CD4-positive, alpha-beta T cell treated with Interleukin-17A for 1 hour (primary cell): Measurements from ENCODE around the gene EDRF1.

Experiments used
- DNase-seq: peaks from one replicate; pipeline ENCODE4 v3.0.0-alpha.2; 2020

EDRF1 gene

DNA sequence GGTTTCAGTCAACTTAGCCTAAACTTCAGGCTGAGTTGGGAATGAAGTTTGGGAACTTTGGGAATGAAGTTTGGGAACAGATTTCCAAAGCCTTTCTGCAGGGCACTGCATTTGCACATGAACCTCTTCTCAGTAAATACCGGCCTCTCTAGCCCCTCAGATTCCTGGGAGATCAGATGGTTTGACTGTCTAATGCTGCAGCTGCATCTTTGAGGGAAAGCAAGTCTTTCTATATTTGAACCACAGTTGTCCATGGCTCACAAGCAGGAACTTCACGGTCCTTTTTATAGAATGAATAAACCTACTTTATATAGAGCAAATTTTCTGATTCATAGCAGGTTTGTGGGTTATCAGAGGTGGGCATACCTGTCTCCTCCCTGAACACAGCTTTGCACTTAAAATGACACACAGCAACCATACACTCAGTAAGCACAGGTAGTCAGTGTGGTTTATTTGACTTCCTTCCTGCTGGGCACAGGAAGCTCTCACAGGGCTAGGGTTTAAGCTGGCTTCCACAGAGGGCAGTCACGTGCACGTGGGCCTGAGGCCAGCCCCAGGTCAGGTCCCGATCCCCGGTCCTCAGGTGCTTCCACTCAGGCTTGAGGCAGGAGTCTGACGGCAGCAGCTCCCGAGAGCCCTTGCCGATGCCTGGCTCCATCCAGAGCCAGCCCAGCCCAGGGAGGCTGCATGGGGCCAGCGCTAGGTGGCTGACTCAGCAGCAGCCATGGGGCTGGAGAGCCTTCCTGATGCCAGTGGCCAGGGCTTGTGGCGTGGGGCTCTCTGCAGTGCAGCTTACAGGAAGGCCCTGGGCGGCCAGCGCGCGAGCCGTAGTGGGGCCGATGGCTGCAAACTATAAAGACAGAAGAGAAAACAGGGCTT is 68.9 kb downstream of the EDRF1 start:
- peak; percentile 2 for DNase-seq

DNA sequence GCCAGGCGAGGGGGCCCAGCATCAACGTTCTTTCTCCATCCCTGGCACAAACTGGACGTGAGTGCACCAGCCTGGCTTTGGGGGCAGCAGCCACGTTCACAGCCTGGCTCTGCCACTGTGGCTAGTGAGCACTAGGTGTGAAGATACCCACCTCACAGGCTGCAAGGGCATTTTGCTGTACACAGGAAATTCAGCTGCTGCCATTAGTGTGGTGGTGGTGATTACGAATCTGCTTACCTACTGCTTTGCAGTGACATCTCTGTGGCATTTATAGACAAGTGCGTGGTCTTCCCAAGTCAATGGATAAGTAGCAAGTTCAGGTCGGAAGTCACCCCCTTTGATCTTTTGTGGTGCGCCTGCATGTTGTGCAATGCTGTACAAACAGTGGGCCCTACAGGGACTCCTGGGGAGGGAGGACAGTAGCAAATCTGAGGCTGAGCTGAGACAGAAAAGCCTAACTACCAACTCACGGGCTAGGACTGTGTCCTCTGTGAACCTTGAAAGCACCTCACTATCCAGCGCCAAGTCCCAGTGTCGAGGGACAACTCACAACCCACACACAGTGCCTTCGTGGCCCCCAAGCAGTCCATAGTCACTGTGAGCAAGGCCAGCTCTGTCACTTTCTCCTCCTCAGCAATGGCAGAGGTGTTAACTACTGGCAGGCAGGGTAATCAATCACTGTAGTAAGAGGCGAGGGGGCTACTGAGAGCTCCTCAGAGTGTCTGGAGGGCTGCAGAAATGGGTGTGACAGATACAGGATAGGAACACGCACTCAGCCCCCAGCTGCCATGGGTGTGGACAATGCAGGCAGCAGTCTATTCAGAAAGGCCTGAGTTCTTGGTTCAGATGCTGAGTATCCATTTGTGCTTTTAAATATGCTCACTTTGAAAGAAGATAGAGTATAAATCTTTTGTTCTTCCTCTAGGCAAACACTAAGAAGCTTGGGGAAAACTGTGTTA is 73.1 kb downstream of the EDRF1 start:
- DNase-seq: no peak

GRCh38 chr10:125795128-125795527 is 75.6 kb downstream of the EDRF1 start:
- DNase-seq: no peak

GRCh38 chr10:125795637-125796190 is 76.2 kb downstream of the EDRF1 start:
- DNase-seq: no peak

DNA sequence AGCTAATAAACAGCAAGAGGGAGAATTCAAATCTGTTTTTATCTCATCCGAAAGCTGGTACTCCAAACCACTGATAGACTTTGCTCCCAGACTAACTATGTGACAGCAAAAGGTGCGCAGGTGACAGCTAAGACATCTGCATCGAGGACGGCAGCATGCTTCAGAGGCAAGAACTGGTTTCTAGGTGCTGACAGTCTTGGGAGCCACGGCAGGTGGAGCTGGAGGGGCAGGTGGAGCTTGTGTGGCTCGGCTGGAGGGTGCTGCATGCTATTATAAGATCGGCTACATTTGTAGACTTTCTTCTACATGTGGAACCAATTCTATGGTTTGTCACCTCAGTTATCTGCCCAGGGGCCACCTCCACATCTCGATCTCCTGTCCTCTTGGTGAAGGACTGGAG is 77.9 kb downstream of the EDRF1 start:
- DNase-seq: no peak

GRCh38 chr10:125797994-125798662 is 78.6 kb downstream of the EDRF1 start:
- DNase-seq: no peak

GRCh38 chr10:125799451-125800182 is 80.1 kb downstream of the EDRF1 start:
- no peak for DNase-seq

GRCh38 chr10:125801574-125801973 is 82.1 kb downstream of the EDRF1 start:
- DNase-seq: no peak

DNA sequence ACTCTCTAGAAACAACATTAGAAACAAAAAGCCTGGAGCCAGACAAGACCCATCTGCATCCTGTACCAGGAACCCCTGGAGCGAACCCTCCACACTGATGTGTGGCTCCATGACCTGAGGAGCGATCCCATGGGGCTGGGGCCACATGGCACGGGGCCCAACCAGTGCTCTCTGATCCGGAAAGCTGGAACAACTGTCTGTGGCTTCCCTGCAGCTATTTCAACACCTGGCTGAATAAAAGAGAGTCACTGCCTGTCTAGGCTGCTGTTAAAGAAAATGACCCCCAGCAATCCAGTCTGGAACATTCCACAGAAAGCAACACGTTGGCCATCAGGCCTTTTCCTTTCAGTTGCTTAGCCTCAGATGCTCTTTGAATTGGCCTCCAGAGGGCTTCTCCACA is 82.6 kb downstream of the EDRF1 start:
- DNase-seq: no peak

- DNase-seq: no peak
Observed at GRCh38 chr10:125802739-125803138, 83.2 kb downstream of the EDRF1 start.

DNA sequence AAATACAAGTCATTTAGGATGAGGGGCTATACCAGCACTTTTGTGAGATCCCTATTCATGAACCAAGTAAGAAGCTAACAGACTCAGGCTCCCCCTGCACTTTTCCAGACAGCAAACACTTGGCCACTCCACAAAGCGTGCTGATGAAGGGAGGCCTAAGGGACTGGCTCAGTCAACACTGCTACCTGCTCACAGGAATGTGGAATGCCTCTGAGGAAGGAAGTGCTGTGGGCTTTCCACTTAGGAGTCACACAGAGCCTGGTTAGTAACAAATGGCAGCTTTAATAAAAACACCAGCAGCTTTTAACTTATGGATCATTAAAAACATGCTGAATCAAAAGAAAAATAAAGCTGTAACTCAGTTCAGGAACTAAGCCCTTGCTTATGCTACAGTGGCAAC is 88.5 kb downstream of the EDRF1 start:
- no peak for DNase-seq

- DNase-seq: no peak
Observed at GRCh38 chr10:125811251-125811650, 91.7 kb downstream of the EDRF1 start.

GRCh38 chr10:125812128-125812750 is 92.7 kb downstream of the EDRF1 start:
- DNase-seq: no peak
